HG03097 (cell line): Measurements from ENCODE around the gene TMEM164.

ENCODE experiments used
- ATAC-seq: cut with Tn5 transposase; IDR thresholded peaks from one replicate; pipeline ENCODE4 v1.9.1; 2021; ENCODE audit not compliant: unreplicated experiment, low FRiP score

Gene TMEM164

DNA sequence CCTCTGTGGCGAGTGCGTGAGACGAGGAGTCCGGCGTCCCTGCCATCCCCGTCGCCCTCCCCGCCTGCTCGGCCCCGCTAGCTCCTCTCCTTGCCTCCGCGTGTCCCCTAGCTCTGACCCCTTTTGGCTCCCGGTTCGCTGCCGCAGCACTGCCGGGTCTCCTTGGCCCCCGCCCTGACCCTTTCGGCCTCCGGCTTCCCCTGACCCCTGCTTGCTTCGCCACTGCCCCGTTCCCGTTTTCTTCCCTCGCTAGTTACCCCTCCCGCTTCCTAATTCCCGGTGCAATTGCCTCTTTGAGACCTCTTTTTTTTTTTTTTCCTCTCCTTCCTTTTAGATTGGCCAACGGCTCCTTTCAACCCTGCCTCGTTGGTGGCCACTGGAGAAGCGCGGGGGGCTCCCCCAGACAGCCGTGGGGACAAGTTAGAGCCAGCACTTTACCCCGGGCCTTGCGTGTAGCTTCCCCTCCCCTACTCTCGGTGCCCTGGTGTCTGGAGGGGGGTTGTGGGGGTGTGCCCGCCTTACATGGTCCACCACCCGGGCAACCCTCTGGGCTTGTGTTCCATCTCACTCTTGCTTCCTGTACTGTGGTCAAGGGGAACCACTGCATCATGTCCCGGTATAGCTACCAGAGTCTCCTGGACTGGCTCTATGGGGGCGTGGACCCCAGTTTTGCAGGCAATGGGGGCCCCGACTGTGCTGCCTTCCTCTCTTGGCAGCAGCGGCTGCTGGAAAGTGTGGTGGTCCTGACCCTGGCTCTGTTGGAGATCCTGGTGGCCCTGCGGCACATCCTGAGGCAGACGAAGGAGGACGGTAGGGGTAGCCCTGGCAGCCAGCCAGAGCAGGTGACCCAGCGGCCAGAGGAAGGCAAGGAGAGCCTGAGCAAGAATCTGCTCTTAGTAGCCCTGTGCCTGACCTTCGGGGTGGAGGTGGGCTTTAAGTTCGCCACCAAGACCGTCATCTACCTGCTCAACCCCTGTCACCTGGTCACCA is 548 bp downstream of the TMEM164 start:
- ATAC-seq = peak; percentile 2

DNA sequence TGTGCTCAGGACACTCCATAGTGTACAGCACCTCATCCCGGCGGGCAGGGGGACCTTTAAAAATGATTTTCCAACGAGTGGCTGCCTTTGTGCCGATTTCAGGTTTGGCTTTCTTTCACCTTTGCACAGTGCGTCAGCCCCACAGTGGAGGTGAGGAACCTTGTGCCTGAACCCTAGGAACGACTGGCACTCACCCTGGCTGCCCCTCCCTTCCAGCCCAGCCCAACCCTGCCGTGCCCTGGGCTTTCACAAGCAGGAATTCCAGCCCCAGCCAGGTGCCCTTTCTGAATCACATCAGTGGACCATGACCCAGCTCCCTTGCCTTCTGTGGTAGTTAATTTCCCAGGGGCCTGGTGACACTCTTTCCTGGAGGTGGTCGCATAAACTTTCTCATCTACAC is 1.3 kb downstream of the TMEM164 start:
- ATAC-seq = no peak

DNA sequence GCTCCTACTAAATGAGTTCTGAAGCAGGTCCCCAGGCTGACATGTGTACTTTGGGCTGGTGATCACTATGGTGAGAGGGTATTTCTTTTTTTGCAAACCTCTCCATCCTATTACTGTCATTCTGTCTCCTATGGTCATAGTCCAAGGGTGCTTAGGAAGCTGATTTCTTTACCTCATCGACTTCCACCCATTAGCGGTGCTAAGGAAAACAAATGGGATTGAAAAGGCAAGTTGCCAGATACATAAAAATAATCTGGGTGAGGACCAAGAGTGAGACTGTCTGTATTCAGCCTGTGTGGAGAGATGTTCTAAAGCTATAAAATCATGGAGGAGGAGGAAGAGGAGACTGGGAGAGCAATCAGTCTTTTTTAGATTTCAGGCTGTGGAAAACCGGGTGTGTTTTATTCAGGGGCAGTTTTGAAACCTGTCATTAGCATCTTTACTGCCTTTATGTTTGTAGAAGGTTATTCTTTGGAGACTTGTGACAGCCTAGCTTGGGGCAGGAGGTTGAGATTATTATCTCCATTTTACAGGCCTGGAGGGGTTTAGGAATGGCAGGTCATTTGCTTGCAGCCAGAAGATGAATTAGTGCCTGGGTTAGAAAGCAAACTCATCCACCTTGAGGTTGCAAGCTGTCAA is 1.9 kb downstream of the TMEM164 start:
- no peak for ATAC-seq

DNA sequence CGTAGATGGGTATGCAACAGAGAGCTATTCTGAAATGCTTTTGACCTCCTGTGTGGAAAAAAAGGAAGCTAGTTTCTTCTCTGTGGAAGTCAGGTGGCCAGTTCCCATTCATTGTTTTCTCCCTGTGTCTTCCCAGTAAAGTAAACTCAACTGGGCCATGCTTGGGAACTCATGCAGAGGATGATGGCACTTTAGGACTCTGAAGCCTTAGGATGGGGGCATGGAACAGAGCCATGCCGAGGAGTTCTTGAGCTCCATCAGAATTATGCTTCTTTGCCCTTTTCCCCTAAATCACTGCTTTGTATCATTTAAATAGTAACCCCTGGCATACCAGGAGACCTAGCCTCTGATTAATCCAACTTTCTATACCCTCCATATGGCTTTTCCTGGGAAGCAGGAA is 3.2 kb downstream of the TMEM164 start:
- no peak for ATAC-seq

DNA sequence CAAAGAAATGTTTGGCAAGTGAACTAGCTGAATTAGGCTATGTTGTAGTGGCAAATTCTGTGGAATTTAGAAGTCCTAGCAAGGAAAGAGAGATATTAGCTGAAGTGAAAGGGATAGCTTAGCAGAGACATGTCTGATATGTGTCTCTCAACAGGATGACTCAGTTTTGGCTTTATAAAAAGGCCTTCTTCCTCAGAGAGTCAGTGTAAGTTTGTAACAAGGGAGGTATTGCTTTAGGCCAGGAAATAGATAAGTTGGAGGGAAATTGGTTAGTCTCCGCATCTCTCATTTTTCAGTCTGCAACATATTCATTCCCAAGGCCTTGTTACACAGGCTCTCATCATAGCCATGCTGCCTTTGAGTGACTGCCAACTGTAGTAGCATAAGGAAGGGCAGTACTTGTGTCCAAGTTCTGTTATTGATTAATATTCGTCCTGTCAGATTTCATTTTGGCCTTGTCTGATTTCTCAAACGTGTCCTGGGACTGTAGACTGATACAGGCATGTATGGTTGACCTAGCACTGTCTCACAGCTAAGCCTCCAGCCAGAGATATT is 4.0 kb downstream of the TMEM164 start:
- ATAC-seq = no peak

DNA sequence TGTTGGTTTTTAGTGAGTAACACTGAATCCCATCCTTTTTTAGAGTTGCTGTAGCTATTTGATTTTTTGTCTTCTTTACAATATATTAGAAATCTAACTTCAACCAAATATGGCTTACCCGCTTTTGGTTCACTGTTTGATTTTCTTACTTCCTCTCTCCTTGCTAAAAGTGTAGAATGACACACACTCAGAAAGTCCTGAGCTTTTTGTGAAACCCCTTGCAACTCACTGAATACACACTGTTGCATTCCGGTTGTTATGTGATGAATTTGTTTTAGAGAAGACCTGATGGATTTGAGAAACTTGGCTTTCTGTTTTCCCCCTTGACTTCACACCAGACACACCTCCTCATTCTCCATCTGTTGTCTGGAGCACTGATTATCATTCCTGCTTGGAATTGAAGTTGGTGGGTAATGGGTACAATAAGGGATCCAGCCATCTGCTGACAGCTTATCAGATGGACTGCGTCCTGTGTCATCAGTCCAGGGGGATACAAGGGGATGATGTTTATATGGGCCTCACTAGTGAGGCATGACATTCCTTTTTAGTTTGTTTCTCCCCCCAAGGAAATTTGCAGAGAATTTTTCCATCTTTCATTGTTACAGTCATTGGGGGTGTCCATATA is 5.2 kb downstream of the TMEM164 start:
- ATAC-seq = no peak

DNA sequence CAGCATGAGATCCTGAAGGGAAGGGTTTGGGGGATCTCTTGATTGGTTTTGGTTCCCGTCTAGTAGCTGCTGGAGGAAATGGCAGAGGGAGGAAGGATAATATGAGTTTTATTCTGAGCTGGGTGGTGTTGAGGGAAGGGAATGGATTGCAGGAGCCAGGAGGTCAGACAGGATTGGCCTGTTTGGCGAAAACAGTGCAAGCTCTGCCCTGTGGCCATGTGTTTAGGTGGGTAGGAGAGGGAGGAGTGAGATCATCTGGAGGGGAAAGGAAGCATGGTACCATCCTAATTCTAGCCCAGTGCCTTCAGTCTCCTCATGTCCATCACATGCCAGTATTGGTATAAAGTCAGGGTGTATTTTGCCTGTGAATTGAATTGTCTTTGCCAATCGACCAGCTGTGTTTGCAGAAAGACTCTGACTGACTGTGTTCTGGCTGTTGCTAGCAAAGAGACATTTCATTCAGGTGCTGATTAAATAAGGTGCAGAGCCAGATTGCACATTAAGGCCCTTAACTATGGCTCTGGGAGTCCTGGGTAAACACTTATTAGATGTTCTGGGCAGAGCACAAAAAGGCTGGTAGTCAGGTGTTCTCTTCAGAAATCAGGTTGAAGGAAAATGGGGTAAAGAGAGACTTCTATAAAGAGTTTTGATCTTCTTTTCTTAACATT is 10.0 kb downstream of the TMEM164 start:
- no peak for ATAC-seq

DNA sequence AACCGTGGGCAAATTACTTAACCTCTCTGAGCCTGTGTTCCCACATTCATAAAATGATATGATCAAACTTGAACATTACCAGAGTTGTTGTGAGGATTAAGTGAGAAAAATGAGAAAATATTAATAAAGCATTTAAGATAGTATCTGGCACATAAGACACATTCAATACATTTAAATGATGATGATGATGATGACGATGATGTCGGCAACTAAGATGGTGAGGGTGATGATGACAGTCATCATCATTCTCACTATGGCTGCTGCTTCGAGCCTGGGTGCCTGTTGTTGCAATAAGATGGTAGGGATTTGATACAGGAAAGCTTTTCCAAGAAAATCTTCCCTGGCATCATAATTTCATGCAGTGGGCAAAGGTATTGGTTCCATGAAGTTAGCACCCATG is 11.1 kb downstream of the TMEM164 start:
- no peak for ATAC-seq

DNA sequence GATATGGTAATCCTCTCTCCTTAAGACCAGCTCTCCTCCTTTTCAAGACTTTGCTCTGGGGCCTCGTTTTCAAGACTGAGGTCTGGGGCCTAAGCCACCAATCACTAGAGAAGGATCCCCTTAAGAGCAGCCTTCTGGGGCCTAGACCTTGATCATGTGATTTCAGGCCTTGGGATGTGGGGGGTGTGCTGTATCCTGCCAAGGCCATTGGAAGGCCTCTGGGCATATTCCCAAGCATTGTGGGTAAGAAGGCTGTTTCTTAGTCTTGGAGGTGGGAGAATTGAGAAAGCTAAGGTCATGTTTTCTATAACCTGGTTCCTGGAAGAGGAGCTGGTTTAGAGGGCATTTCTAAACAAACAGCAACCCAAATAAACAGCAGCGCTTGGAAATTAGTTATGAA is 12.1 kb downstream of the TMEM164 start:
- ATAC-seq = no peak

DNA sequence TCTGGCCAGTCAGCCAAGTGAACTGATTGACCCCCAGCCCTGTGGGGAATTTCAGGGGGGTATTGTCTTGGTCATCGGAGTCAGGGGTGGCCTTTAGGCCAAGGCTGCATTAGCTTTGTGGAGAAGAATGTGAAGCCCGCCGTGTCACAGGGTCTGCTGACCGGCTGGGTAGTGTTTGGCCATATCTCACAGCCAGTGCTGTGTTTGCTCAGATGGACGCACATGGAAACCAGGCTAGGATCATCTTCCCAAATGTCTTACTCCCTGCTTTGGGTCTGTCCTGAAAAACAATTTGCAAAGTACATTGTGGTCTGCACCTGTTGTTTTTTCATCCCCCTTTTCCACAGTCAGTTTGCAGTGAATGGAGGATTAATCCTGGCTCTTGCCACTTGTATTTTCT is 13.0 kb downstream of the TMEM164 start:
- ATAC-seq = no peak

DNA sequence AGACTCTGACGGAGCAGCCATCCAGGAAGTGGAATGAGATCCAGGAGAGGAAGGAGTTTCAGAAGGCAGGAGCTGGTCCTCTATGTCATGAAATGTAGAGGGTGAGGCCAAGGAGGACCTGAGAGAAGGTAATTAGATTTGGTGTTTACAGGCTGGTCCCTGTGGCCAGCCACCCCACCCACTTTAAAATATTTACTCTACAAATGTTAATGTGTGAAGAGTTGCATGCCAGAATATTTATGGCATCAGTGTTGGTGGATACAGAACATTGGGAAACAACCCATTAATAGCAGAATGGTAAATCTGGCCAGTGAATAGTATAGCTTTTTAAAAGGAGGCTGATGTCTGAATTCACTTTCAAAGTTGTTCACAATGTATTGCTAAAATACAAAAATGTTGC is 17.6 kb downstream of the TMEM164 start:
- ATAC-seq = no peak

DNA sequence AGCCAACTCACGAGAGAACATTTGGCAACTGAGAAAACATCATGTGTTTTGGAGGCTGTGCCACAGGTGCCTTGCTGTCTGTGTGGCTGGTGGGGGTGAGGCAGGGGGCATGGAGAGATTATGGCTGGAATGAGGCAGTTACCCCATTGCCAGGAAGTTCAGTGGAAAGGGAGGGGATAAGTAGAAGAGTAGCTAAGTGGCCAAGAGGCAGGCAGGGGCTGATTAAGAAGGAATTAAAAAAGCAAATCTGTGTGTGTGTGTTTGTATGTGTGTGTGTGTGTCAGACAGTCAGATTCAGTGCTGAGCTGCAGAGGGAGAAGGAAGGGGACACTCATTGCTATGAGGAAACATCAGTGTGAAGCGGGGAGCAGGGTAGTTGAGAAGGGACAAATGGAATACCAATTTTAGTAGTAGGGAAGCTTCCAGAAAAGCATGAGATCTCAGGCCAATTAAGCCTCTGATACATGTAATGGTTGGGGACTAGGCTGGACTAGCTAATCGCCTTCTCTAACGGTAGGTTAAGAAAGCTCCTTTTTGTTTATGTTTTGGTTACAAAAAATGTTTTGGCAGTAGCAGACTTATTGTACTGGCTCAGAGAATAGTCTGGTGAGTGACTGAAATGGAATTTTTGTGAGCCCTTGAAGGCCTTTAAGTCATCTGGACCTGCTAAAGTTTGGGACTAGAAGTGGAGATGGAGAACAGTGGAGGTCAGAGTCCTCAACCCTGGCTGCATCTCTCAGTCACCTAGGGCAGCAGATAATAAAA is 18.5 kb downstream of the TMEM164 start:
- no peak for ATAC-seq

DNA sequence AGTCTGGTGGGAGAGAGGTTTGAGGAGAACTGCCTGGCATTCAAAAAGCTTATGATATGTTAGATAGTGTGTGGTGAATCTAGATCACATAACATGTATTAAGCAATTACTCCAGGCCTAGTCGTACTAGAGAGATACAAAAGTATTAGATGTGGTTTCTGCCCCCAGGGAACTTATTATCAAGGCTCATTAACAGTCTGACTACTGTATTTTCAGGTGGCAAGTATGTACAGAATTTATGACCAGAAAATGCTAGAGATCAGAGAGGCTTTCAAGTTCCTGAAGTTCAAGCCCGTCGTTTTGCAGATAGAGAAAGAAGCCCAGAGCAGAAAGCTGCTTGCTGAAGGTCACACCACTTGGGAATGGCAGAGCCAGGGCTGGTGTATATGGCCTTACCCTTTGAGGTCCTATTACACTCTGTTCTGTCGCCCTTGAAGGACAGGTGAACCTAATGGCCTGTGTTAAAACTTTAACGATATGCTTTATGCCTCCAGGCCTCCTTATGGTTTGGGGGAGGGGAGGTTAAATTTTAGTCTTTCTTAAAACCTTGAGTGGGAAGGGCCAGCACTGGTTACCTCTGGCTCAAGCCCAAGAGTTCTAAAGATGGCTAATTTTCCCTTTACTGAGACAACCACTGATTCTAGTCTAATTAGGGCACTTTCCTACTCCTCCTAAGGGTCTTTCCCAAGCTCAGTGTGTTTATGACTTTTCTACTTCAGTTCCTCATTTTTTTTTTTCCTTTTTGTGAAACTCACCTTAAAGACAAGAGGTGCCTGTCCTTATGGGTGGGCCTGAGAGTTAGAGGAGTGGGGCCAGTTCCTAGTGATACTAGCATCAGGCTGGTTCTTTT is 19.9 kb downstream of the TMEM164 start:
- no peak for ATAC-seq

DNA sequence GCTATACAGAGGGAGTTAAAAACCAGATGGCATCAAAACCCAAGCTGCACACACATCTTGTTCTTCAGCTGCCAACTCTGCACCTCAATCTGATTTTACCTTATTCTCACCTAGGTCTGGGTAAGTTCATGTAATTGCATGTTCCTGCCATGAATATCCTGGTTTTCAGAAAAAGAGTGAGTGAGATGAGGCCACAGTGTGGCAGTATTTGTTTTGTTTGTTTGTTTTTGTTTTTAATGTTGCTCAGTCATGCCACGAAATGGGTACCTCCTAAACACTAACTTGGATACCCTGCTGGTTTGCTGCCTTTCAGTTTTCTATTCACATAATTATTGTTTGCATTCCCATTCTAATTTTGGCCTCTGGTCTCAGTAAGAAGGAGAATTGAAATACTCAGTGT is 22.5 kb downstream of the TMEM164 start:
- ATAC-seq = no peak

DNA sequence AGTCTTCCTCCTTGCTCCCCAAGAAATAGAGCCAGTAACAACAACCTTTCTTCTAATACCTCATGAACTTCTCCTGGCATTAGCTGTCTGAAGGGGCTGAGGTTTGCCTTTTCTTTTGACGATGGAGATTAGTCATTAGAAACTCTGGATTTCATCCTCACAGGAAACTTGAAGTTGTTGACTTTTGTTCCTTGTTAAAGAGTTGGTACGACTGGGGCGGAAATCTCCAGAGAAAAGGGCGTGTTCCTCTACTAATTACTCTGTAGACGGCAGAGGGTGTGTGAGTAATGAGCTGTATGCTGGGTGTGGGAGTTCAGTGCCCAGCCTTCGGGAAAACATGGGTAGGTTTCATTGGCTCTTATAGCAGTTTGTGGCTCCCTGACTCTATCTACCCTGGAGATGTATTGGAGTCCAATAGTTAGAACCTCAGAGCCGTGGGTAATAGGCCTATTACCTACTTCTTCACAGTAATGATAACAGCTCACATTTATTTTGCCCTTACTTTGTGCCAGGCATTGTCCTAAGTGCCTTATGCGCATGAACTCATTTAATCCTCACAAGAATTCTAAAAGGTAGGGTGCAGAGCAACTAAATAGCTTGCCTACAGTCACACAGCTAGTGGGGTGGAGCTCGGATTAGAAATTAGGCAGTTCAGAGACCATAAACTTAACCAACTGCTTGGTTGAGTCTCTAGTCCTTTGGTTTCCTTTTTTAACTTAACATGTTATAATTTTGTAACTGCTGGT is 23.4 kb downstream of the TMEM164 start:
- no peak for ATAC-seq

DNA sequence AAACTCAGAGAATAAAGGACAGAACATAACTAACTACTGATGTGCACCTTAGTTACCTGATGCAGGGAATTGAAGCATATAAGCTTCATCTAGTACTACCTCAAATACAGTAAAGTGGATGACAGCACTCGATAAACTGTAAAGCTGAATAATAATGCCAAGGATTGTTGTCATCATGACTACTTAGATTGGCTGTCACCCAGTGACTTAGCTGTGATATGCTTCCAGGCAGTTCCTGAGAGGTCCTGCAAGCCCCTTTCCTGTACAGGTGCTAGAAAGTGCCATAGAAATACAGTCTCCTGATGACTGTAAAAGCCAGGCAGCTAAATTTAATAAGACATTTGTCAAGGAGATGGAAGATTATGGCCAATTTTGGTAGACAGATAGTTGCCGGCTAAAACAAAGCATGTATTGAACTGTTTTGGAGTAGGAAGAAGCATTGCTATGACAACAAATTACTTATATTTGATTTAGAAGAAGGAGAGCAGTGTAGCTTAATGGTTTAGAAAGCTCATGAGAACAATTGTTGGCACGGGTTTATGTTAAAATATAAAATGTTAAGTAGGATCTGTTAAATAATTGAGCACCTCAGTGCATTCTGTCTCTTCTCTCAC is 29.7 kb downstream of the TMEM164 start:
- no peak for ATAC-seq

DNA sequence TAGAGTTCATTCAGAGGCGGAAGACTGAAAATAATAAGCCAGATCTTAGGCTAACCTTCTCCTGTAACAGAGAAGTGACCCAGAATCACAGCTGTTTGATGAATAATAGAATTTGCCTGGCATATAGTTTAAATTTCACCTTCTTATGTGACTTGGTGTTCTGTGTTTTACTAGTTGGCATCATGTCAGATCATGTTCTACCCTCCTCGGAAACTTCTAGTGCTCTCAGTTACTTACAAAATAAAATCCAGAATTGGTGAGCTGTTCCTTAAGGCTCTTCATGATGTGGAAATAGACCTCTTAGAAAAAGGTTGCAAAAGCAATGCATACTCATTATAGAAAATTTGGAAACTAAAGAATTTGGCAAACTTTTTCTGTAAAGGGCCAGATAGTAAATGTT is 31.1 kb downstream of the TMEM164 start:
- ATAC-seq = no peak
